Measurements from ENCODE around the gene POMGNT1.

Gene POMGNT1

DNA sequence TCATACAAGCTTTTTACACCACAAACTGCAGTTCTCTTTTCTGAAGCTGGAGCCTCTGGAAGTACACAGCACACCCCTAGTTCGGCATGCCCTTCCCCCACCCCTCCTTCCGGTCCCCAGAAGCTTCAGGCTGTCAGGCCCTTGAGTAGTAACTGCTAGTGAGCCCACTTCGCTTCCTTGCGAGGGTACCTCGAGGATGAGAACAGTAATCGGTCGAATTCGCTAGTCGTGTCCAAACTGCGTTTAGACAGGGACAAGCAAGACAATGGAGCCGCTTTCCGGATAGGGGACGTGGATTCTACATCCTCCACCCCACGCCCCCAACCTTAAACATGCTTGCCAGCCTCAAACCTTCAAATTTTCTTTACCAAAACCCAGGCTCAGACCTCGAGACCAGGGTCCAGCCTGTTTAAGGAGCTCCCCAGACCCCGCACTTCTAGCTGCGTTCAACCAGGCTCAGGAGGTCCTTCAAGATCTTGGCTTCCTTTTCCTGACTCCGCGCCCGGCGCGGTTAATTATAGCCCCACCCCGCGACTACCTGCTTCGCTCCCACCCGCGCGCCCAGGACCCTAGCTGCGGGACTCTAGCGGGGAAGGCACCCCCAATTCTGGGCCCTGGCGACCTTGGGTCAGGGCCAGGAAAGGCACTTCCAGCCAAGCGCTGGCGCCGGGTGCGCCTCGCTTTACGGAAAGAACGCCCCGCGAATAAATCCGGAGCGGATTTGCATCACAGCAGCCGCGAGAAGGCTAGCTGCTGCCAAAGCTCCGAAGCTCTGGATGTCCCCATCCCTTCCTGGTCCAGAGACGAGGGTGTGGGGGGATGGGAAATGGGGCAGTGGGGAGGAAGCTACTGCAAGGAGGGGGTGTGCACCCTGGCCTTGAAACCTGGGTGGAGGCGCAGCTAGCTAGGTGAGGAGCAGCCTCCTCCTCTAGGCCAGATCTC, 31.4 kb downstream of the POMGNT1 start:
- Mint-ChIP-seq H3K27me3 (no peaks in the 10 kb centered on the region), H3K9me3 (ENCODE audit: low read depth) (no peaks in the 10 kb centered on the region), H3K4me3 (peak overlapping the region; percentile 86), H3K36me3 (no peaks in the 10 kb centered on the region), H3K4me1 (ENCODE audit: low read depth) (peaks cover 17% of the 10 kb centered on the region), H3K27ac (peak overlapping the region; percentile 89)

DNA sequence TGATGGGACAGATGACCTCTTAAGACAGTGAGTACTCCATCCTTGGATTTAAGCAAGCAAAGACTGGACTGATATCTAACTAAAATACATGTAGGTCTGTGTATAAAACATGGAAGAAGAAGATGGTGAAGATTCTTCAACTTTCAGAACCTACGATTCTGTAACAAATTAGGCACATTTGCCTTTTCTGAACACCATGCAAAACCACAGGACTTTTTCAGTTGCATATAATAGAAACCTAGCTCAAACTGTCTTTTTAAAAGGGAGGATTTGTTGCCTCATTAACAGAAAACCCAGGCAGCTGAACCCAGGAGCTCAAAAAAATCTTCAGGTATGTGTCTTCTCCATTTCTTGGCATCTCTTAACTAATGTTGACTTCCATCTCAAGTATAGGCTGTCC, 38.0 kb downstream of the POMGNT1 start:
- no peaks in the 10 kb centered on the region for H3K27me3 Mint-ChIP-seq
- H3K4me1 Mint-ChIP-seq (ENCODE audit: low read depth) = no peaks in the 10 kb centered on the region
- no peak overlapping the region for H3K4me3 Mint-ChIP-seq
- H3K27ac Mint-ChIP-seq = no peak overlapping the region
- no peaks in the 10 kb centered on the region for H3K36me3 Mint-ChIP-seq
- H3K9me3 Mint-ChIP-seq (ENCODE audit: low read depth) = no peaks in the 10 kb centered on the region

GRCh38 chr1:46159516-46159915, 38.7 kb downstream of the POMGNT1 start:
- Mint-ChIP-seq H3K9me3 (ENCODE audit: low read depth) (no peaks in the 10 kb centered on the region), H3K4me1 (ENCODE audit: low read depth) (no peaks in the 10 kb centered on the region), H3K27ac (no peak overlapping the region), H3K36me3 (no peaks in the 10 kb centered on the region), H3K4me3 (no peak overlapping the region), H3K27me3 (no peaks in the 10 kb centered on the region)

- no peak overlapping the region for H3K27ac Mint-ChIP-seq
- no peaks in the 10 kb centered on the region for H3K27me3 Mint-ChIP-seq
- no peaks in the 10 kb centered on the region for H3K9me3 Mint-ChIP-seq (ENCODE audit: low read depth)
- H3K4me3 Mint-ChIP-seq = no peak overlapping the region
- H3K36me3 Mint-ChIP-seq = no peaks in the 10 kb centered on the region
- no peaks in the 10 kb centered on the region for H3K4me1 Mint-ChIP-seq (ENCODE audit: low read depth)
Measured at GRCh38 chr1:46158312-46159281, 39.6 kb downstream of the POMGNT1 start.

- H3K27me3 Mint-ChIP-seq = no peaks in the 10 kb centered on the region
- H3K4me3 Mint-ChIP-seq = no peak overlapping the region
- no peak overlapping the region for H3K27ac Mint-ChIP-seq
- no peaks in the 10 kb centered on the region for H3K4me1 Mint-ChIP-seq (ENCODE audit: low read depth)
- no peaks in the 10 kb centered on the region for H3K36me3 Mint-ChIP-seq
- H3K9me3 Mint-ChIP-seq (ENCODE audit: low read depth) = no peaks in the 10 kb centered on the region
Measured at GRCh38 chr1:46157916-46158311, 40.3 kb downstream of the POMGNT1 start.

DNA sequence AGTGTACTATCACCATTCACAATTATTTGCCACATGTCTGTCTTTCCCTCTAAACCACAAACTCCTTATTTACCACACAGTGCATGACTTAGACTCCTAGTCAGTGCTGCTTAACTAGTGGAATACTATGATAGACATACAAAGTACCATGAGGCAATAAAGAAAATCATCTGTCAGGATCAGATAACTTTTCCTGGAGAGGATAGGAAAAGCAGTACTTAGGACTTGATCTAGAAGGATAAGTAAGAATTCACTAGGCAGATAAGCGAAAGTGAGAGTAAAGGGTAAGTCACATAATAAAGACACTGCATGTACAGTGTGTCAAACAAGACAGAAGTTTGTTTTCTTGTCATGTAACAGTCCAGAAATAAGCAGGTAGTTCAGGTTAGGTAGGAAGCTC, 44.5 kb downstream of the POMGNT1 start:
- H3K4me3 Mint-ChIP-seq = no peak overlapping the region
- H3K9me3 Mint-ChIP-seq (ENCODE audit: low read depth) = no peaks in the 10 kb centered on the region
- H3K4me1 Mint-ChIP-seq (ENCODE audit: low read depth) = no peaks in the 10 kb centered on the region
- H3K27ac Mint-ChIP-seq = no peak overlapping the region
- H3K36me3 Mint-ChIP-seq = no peaks in the 10 kb centered on the region
- no peaks in the 10 kb centered on the region for H3K27me3 Mint-ChIP-seq

GRCh38 chr1:46153228-46153627, 45.0 kb downstream of the POMGNT1 start:
- Mint-ChIP-seq H3K36me3 (no peaks in the 10 kb centered on the region), H3K27me3 (no peaks in the 10 kb centered on the region), H3K4me3 (no peak overlapping the region), H3K9me3 (ENCODE audit: low read depth) (no peaks in the 10 kb centered on the region), H3K4me1 (ENCODE audit: low read depth) (no peaks in the 10 kb centered on the region), H3K27ac (no peak overlapping the region)

DNA sequence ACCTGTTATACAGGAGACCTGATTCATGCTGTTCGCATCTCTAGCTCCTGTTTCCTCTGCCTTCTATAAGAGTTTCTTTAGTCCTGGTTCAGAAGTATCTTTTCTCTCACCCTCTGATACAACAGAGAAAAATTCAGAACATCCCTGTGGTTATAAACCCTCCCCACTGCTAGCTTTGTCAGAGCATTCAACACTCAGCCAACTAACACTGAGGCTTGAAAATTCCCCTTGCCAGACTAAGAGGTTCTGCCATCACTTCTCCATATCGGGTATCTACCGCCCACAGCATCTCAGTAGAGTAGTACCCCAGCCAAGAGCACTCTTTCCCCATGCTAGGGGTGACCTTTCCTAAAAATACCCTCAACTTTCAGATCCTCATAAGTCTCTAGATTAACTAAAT, 46.2 kb downstream of the POMGNT1 start:
- Mint-ChIP-seq H3K27ac (no peak overlapping the region), H3K9me3 (ENCODE audit: low read depth) (no peaks in the 10 kb centered on the region), H3K4me3 (no peak overlapping the region)

DNA sequence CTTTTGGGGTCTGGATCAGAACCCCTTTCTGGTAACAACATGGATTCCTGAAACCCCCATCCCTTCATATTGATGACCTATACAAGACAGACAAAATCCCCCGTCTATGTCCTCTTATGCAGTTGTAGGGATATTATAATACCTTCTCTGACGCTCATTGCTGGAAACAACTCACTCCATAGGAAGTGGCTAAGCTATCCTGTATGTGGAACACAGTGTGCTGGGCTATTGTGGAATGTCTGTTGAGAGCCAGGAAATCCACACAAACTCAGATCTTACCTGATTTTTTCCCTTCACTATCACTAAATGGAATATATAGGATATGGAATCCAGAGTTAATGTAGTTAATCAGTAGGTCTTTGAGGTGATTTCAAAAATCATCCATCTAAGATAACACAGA, 48.1 kb downstream of the POMGNT1 start:
- H3K9me3 Mint-ChIP-seq (ENCODE audit: low read depth) = no peaks in the 10 kb centered on the region
- no peaks in the 10 kb centered on the region for H3K4me1 Mint-ChIP-seq (ENCODE audit: low read depth)
- H3K27ac Mint-ChIP-seq = no peak overlapping the region
- H3K27me3 Mint-ChIP-seq = no peaks in the 10 kb centered on the region
- H3K36me3 Mint-ChIP-seq = no peaks in the 10 kb centered on the region
- no peak overlapping the region for H3K4me3 Mint-ChIP-seq

More for the DNA sequence above, 46.2 kb downstream of the POMGNT1 start:
- Mint-ChIP-seq H3K4me1 (ENCODE audit: low read depth) (no peaks in the 10 kb centered on the region), H3K36me3 (no peaks in the 10 kb centered on the region), H3K27me3 (no peaks in the 10 kb centered on the region)

DNA sequence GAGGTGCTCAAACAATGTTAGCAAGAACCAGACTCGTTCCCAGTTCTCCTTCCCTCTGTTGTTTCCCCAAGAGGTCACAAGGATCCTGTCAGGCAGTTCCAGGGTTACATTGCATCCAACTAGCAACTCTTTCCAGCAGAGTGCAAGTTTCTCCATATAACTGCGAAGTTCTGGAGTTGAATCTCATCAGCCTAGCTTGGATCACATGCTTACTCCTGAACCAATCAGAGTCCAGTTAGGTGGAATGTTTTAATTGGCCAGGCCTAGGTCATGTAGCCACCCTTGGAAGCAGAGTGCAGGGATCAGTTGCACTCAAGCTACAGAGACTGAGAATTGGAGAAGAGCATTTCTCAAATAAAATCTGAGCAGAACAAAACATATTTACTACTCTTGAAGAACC, 49.9 kb downstream of the POMGNT1 start:
- H3K4me3 Mint-ChIP-seq = no peak overlapping the region
- no peaks in the 10 kb centered on the region for H3K36me3 Mint-ChIP-seq
- no peaks in the 10 kb centered on the region for H3K4me1 Mint-ChIP-seq (ENCODE audit: low read depth)
- no peaks in the 10 kb centered on the region for H3K27me3 Mint-ChIP-seq
- H3K9me3 Mint-ChIP-seq (ENCODE audit: low read depth) = no peaks in the 10 kb centered on the region
- no peak overlapping the region for H3K27ac Mint-ChIP-seq
